Breast epithelium (tissue), 4 donors: ENCODE results near the gene PRKG1. TPM values are rescaled to one million over a fixed set of nuclear protein-coding genes. Genes with fewer than 3 reads are reported as not detected.

Experiments used
- DNase-seq, 2 donors: peaks; one replicate each; pipeline ENCODE4 v3.0.0-alpha.2; 2019; ENCODE audit warnings: low spot score in 2 of 2
- H3K27ac ChIP-seq, 2 donors: fragments of 200-600 bp; sonication (generic) in 1 of 2; one replicate each; pipeline ENCODE4 v1.5.1; 2016 to 2019; ENCODE audit warnings: mild to moderate bottlenecking in 1 of 2
- H3K27me3 ChIP-seq, 2 donors: fragments of 200-600 bp; sonication (generic) in 1 of 2; one replicate each; pipeline versions ENCODE4 v1.5.1 to v1.6.0; 2017 to 2019; ENCODE audit warnings: control low read depth in 1 of 2, mild to moderate bottlenecking in 1 of 2
- H3K36me3 ChIP-seq: fragments of 200-600 bp; one replicate; pipeline ENCODE4 v1.5.1; 2019
- H3K4me1 ChIP-seq, 2 donors: fragments of 200-600 bp; sonication (generic); one replicate each; pipeline ENCODE4 v1.5.1; 2016 to 2019; ENCODE audit warnings: control low read depth in 1 of 2
- H3K4me3 ChIP-seq, 3 donors: fragments of 200-600 bp; sonication (generic); 1 replicate in 2 of 3; 2 replicates in 1 of 3; pipeline ENCODE4 v1.5.1; 2016 to 2019; ENCODE audit warnings: mild to moderate bottlenecking in 3 of 3, moderate library complexity in 2 of 3
- H3K9me3 ChIP-seq, 2 donors: fragments of 200-600 bp; sonication (generic) in 1 of 2; one replicate each; pipeline ENCODE4 v1.5.1; 2016 to 2019; ENCODE audit warnings: control low read depth in 1 of 2
- POLR2A ChIP-seq: fragments of 450-650 bp; IDR thresholded peaks from one replicate; pipeline ENCODE4 v1.6.1; 2016; ENCODE audit warnings: antibody characterized with exemption, mild to moderate bottlenecking, moderate library complexity
- POLR2AphosphoS5 ChIP-seq, 3 donors: sonication (generic); formaldehyde crosslinking; IDR thresholded peaks; one replicate each; pipeline ENCODE4 v1.6.1; 2017; ENCODE audit warnings: antibody characterized with exemption in 3 of 3
- intact Hi-C: fragments of 100-400 bp; cut with DNase I; formaldehyde crosslinking; loops from one replicate; pipeline ENCODE4 v1.15.1; 2023; ENCODE audit warnings: low total_unique reads
- total RNA-seq, 3 donors: library from RNA; depleted of rRNA; stranded (reverse); fragments of >200 nt; gene quantifications; one replicate each; pipeline ENCODE4 v1.1.0, GENCODE V29; 2016
- TF ChIP-seq, protein P1 (sequence below), 3 donors: fragments of 450-650 bp; IDR thresholded peaks; one replicate each; pipeline ENCODE4 v1.5.1; 2016 to 2017; ENCODE audit warnings: antibody characterized with exemption in 3 of 3, mild to moderate bottlenecking in 3 of 3, moderate library complexity in 3 of 3

Gene PRKG1
- total RNA-seq, 3 donors from 2014 or later: 10.9 to 36.9 (median 19.7) TPM

DNA sequence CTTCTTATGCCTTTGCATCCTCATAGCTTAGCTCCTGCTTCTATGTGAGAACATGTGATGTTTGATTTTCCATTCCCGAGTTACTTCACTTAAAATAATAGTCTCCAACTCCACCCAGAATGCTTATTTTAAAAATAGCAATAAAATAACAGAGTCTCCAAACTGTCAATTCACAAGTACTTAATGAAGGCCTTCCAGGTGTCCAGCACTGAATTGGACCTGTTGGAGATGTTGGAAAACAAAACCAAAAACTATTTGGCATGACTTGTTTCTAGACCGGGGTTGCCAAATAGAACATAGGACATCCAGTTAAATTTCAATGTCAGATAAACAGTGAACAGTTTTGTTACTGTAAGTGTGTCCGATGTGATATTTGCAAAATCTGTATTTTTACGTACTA lies 1031.7 kb downstream of the PRKG1 start:
- Histone ChIP-seq H3K36me3 (no peaks in the 10 kb centered on the region), H3K9me3 (no peaks in the 10 kb centered on the region), H3K4me3 (no peak overlapping the region), H3K27me3 (no peaks in the 10 kb centered on the region), H3K27ac (no peak overlapping the region), H3K4me1 (no peaks in the 10 kb centered on the region)
- DNase-seq: no peak
- intact Hi-C loops: no loop called here
- TF ChIP-seq POLR2A: no peak
- TF ChIP-seq POLR2AphosphoS5 (IDR thresholded peaks at IDR 0.05): no peak
- TF ChIP-seq, protein P1, sequence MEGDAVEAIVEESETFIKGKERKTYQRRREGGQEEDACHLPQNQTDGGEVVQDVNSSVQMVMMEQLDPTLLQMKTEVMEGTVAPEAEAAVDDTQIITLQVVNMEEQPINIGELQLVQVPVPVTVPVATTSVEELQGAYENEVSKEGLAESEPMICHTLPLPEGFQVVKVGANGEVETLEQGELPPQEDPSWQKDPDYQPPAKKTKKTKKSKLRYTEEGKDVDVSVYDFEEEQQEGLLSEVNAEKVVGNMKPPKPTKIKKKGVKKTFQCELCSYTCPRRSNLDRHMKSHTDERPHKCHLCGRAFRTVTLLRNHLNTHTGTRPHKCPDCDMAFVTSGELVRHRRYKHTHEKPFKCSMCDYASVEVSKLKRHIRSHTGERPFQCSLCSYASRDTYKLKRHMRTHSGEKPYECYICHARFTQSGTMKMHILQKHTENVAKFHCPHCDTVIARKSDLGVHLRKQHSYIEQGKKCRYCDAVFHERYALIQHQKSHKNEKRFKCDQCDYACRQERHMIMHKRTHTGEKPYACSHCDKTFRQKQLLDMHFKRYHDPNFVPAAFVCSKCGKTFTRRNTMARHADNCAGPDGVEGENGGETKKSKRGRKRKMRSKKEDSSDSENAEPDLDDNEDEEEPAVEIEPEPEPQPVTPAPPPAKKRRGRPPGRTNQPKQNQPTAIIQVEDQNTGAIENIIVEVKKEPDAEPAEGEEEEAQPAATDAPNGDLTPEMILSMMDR (IDR thresholded peaks at IDR 0.05): no peak

DNA sequence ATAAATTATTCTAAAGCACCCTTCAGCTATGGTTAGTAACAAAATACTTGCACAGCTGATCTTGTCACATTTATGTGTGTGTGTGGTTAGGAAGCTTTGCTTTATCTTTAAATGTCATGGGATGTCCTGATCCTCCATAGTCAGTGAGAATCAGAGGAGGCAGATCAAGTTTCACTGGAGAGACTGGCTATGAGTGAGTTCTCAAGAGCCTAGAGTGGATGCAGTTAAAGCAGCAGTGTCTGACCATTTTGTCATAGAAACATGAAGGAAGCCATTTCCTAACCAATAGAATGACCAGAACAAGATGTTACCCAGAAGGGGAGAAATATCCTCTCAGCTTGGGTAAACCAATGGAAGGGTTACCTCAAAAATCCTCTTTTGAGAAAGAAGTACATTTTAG lies 1032.6 kb downstream of the PRKG1 start:
- H3K4me3 ChIP-seq: no peak overlapping the region
- no peak overlapping the region for H3K27ac ChIP-seq
- intact Hi-C loops: no loop called here
- H3K9me3 ChIP-seq: no peaks in the 10 kb centered on the region
- H3K36me3 ChIP-seq: no peaks in the 10 kb centered on the region
- TF ChIP-seq POLR2AphosphoS5 (IDR thresholded peaks at IDR 0.05): no peak
- no peak for DNase-seq
- H3K27me3 ChIP-seq: no peaks in the 10 kb centered on the region
- no peaks in the 10 kb centered on the region for H3K4me1 ChIP-seq

DNA sequence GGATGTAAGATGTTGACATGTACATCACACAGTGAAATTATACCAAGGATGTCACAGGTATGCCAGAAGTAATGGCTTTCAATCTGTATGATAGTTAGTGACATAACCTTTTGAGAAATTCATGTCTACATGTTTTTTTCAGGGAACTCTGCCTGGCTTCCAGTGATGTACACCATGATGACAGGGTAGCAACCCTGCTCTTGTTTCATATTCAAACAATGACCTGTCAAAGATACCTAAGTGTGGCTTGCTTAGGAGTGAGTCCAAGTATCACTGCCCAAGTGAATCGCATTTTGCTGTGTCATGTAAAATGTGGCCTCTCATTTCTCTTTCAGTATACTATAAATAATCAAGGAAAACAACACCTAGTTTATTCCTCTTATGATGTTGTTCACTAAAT lies 1033.9 kb downstream of the PRKG1 start:
- Histone ChIP-seq H3K36me3 (no peaks in the 10 kb centered on the region), H3K9me3 (no peaks in the 10 kb centered on the region), H3K4me3 (no peak overlapping the region), H3K4me1 (no peaks in the 10 kb centered on the region), H3K27ac (no peak overlapping the region), H3K27me3 (no peaks in the 10 kb centered on the region)
- DNase-seq: no peak
- intact Hi-C loops: no loop called here
- TF ChIP-seq POLR2A (no peak), POLR2AphosphoS5 (IDR thresholded peaks at IDR 0.05) (no peak)
- TF ChIP-seq, protein P1 (IDR thresholded peaks at IDR 0.05): no peak

DNA sequence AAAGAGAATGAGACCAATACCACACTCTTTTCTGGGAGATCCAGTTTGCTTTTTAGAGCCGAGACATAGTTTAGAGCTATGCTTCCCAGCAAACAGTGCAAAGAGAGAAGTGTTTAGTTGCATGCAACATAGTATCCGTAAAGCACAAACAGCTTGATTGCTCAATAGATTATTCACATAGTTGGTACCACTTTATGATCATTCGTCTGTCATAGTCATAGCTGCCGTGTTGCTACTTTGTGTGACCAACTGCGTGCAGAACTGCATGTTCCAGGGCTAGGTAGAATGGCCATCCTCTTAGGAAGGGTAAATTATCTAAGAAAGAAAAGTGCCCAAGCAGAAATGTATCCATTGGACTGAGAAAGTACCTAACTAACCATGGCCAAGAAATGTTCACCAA lies 1036.3 kb downstream of the PRKG1 start:
- no peak for DNase-seq

DNA sequence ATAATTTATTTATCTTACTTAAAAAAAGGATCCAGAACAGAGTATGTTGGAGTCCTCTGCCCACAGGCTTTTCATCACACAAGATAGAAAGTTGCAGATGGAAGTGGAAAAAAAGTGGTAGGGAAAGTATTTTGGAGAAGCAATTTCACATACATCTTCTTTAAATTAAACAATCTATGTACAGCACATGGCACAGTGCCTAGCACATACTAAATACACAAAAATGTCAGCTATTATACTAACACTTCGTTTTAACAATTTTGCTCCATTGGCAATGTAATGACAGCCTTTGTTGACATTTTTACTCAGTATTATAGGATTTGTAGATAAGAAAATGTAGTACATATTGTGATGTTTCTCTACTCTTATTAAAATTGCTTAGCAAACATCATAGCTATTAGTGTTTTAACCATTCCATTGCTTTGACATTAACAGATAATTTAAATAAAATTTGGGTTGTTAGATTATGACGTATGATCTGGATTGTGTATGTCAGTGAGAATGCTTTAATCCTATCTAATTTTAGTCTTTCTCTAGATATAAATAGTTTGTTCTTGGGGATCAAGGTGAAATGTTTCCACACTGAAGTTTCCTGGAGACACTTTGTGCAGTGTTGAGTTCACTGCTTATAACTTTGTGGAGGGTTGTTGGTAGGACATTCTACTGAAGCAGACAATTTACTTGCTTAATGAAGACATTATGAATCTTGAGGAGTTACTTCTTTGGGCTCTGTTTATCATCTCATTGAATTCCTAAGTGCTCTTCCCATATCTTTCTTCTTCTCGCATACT lies 1037.0 kb downstream of the PRKG1 start:
- no peaks in the 10 kb centered on the region for H3K27me3 ChIP-seq
- DNase-seq: no peak
- H3K9me3 ChIP-seq: no peaks in the 10 kb centered on the region
- H3K36me3 ChIP-seq: no peaks in the 10 kb centered on the region
- TF ChIP-seq POLR2A: no peak
- no peak for TF ChIP-seq POLR2AphosphoS5 (IDR thresholded peaks at IDR 0.05)
- TF ChIP-seq, protein P1 (IDR thresholded peaks at IDR 0.05): no peak
- no peaks in the 10 kb centered on the region for H3K4me1 ChIP-seq
- no peak overlapping the region for H3K4me3 ChIP-seq
- H3K27ac ChIP-seq: no peak overlapping the region
- intact Hi-C loops: no loop called here

More for the DNA sequence above, 1036.3 kb downstream of the PRKG1 start:
- TF ChIP-seq POLR2A (no peak), POLR2AphosphoS5 (IDR thresholded peaks at IDR 0.05) (no peak)
- TF ChIP-seq, protein P1 (IDR thresholded peaks at IDR 0.05): no peak
- Histone ChIP-seq H3K9me3 (no peaks in the 10 kb centered on the region), H3K27me3 (no peaks in the 10 kb centered on the region), H3K27ac (no peak overlapping the region), H3K36me3 (no peaks in the 10 kb centered on the region), H3K4me3 (no peak overlapping the region), H3K4me1 (no peaks in the 10 kb centered on the region)
- intact Hi-C loops: no loop called here
